HepG2 (cell line): ENCODE data around the gene MARS1. TPM values are rescaled to one million over a fixed set of nuclear protein-coding genes. Genes with fewer than 3 reads are reported as not detected.

Source experiments
- BCLAF1 ChIP-seq: fragments of 450-650 bp; IDR thresholded peaks from 2 replicates; pipeline ENCODE4 v1.6.1; 2017; ENCODE audit warnings: mild to moderate bottlenecking
- CREB1 ChIP-seq, 2 experiments: fragments of 450-650 bp in 1 of 2; IDR thresholded peaks; 2 replicates each; pipeline ENCODE4 v1.6.1; 2016 to 2017; ENCODE audit warnings: control low read depth in 1 of 2, mild to moderate bottlenecking in 1 of 2, missing compliant biosample characterization in 1 of 2, missing genetic modification characterization in 1 of 2
- CTCF ChIP-seq: sonication (generic); formaldehyde crosslinking; IDR thresholded peaks from 2 replicates; pipeline ENCODE4 v1.5.0; 2020; ENCODE audit warnings: mild to moderate bottlenecking, missing genetic modification reagents, moderate library complexity
- GFI1 ChIP-seq: sonication (generic); formaldehyde crosslinking; IDR thresholded peaks from 2 replicates; pipeline ENCODE4 v1.5.0; 2020; ENCODE audit warnings: missing genetic modification reagents, mild to moderate bottlenecking, borderline replicate concordance
- NCOA1 ChIP-seq: sonication (generic); formaldehyde crosslinking; IDR thresholded peaks from 2 replicates; pipeline ENCODE4 v1.9.0; 2021; ENCODE audit warnings: missing genetic modification reagents
- NCOR1 ChIP-seq: fragments of 200-600 bp; sonication (generic); IDR thresholded peaks from 2 replicates; pipeline ENCODE4 v1.7.0; 2017; ENCODE audit warnings: antibody characterized with exemption, low read length, borderline replicate concordance
- NFYB ChIP-seq: sonication (generic); formaldehyde crosslinking; IDR thresholded peaks from 2 replicates; pipeline ENCODE4 v1.4.0; 2020; ENCODE audit warnings: missing genetic modification reagents
- REPIN1 ChIP-seq: sonication (generic); formaldehyde crosslinking; IDR thresholded peaks from 2 replicates; pipeline ENCODE4 v1.8.0; 2022; ENCODE audit warnings: missing genetic modification reagents, low read depth, mild to moderate bottlenecking, borderline replicate concordance
- RXRA ChIP-seq: sonication (generic); formaldehyde crosslinking; IDR thresholded peaks from 2 replicates; pipeline ENCODE4 v1.5.1; 2020; ENCODE audit warnings: missing genetic modification reagents
- SIN3A ChIP-seq: IDR thresholded peaks from 2 replicates; pipeline ENCODE4 v1.6.1; 2011; ENCODE audit warnings: low read depth, mild to moderate bottlenecking, control low read depth, low read length, borderline replicate concordance
- TEAD3 ChIP-seq: optimal IDR thresholded peaks from 2 replicates; pipeline ENCODE3; 2016; ENCODE audit warnings: borderline replicate concordance
- ZMAT5 ChIP-seq: sonication (generic); formaldehyde crosslinking; IDR thresholded peaks from 2 replicates; pipeline ENCODE4 v1.5.0; 2020; ENCODE audit warnings: mild to moderate bottlenecking, low read depth, missing genetic modification reagents, borderline replicate concordance
- ZNF121 ChIP-seq: sonication (generic); formaldehyde crosslinking; IDR thresholded peaks from 2 replicates; pipeline ENCODE4 v1.5.0; 2020; ENCODE audit warnings: mild to moderate bottlenecking, missing genetic modification reagents
- ZNF18 ChIP-seq: sonication (generic); formaldehyde crosslinking; IDR thresholded peaks from 2 replicates; pipeline ENCODE4 v1.8.0; 2022; ENCODE audit warnings: mild to moderate bottlenecking, missing genetic modification reagents; ENCODE audit not compliant: insufficient replicate concordance
- ZNF230 ChIP-seq: sonication (generic); formaldehyde crosslinking; IDR thresholded peaks from 2 replicates; pipeline ENCODE4 v1.4.0; 2020; ENCODE audit warnings: mild to moderate bottlenecking, missing genetic modification reagents
- ZNF569 ChIP-seq: sonication (generic); formaldehyde crosslinking; IDR thresholded peaks from 2 replicates; pipeline ENCODE4 v1.5.0; 2020; ENCODE audit warnings: mild to moderate bottlenecking, missing genetic modification reagents, moderate library complexity, borderline replicate concordance
- ZNF7 ChIP-seq: IDR thresholded peaks from 2 replicates; pipeline ENCODE4 v1.6.1; 2016; ENCODE audit warnings: missing biosample characterization, missing genetic modification reagents
- ZNF883 ChIP-seq: sonication (generic); formaldehyde crosslinking; IDR thresholded peaks from 2 replicates; pipeline ENCODE4 v1.5.1; 2020; ENCODE audit warnings: mild to moderate bottlenecking, missing genetic modification reagents; ENCODE audit errors: not compliant biosample characterization
- polyA plus RNA-seq, 8 experiments: library from polyadenylated mRNA; depleted of rRNA in 3 of 8; stranded (reverse) in 7 of 8; unstranded in 1 of 8; fragments of >200 nt; fragmentation: Illumina TruSeq in 4 of 8; extraction: Trizol in 4 of 8; gene quantifications; 2 replicates each; pipeline versions ENCODE4 v1.2.1 to v1.2.3, GENCODE V29; 2011 to 2016; ENCODE audit warnings: low read depth in 4 of 8, missing spikeins in 1 of 8, mixed read lengths in 1 of 8; ENCODE audit not compliant: insufficient read depth in 1 of 8
- total RNA-seq, 5 experiments: library from RNA; depleted of rRNA; stranded (reverse); fragments of >200 nt; fragmentation: Illumina TruSeq; extraction: Trizol; gene quantifications; 2 replicates each; pipeline ENCODE4 v1.2.3, GENCODE V29; 2016; ENCODE audit warnings: low read depth in 1 of 5

The MARS1 gene
- total and polyA plus RNA-seq, 2 of the 13 experiments (the other 11 are each of a cell fraction or from before 2014, with no cell fraction given): 115 to 181 TPM

- TF ChIP-seq ZNF230 (no peak), CTCF (CRISPR knock-in tag) (peak; percentile 23), ZNF883 (CRISPR knock-in tag) (peak; percentile 15), NCOR1 (peak; percentile 89), GFI1 (CRISPR knock-in tag) (peak; percentile 67), BCLAF1 (no peak), TEAD3 (CRISPR knock-in tag) (peak; percentile 79), NFYB (CRISPR knock-in tag) (peak; percentile 86), NCOA1 (CRISPR knock-in tag) (peak; percentile 53; the same call in 1 of the 2 replicates), ZNF7 (CRISPR knock-in tag) (no peak), SIN3A (peak; percentile 76; the same call in 1 of the 2 replicates), ZMAT5 (no peak), ZNF569 (CRISPR knock-in tag) (0 out of 2 replicates have a peak, but pooled peaks have one; percentile 41), RXRA (peak; percentile 81), ZNF121 (CRISPR knock-in tag) (peak; percentile 29; the same call in 1 of the 2 replicates), ZNF18 (CRISPR knock-in tag) (peak; percentile 63), CREB1 (IDR thresholded peaks at IDR 0.05) (peak; percentile 44; the same call in 1 of the 2 replicates), CREB1 (CRISPR knock-in tag; IDR thresholded peaks at IDR 0.05) (no peak; the same call in none of the 2 replicates), REPIN1 (peak; percentile 76)
These were observed 33.1 kb upstream of the MARS1 start, which contains the start of gene INHBE (continued) for GRCh38 chr12:57454566-57455373.
